ENCODE data around the gene COL20A1.
"Not testable (repeated sequence)": the region's sequence is repeated elsewhere in the genome, so short reads cannot be mapped to it uniquely, and the experiment has no call there.

Gene COL20A1

DNA sequence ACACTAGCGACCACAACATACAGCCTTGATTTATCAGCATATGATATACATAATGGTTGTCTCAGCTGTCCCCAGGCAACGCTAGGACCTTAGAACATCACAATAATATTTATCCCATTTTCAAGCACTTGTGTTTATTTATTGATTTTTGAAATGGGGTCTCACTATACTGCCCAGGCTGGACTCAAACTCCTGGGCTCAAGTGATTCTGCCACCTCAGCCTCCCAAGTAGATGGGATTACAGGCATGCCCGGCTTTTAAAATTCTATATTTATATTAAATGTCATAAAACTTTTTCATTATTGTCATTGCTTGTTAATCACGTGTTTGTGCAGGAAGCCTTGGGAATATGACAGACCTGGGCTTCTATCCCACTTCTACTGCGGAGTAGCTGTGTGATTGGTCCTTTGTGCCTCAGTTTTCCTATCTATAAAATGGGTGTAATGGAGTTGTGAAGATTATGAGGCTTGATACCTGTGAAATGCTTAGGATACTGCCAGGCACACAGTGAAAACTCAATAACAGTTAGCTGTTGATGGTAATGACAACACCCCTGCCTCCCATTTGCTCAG, 10.2 kb downstream of the COL20A1 start:
- Histone ChIP-seq H3K36me3 (ENCODE audit: control insufficient read depth, insufficient read depth, low read length) (no peaks in the 10 kb centered on the region), H3K9ac (ENCODE audit: low read depth, low read length) (no peak overlapping the region), H3K27me3 (ENCODE audit: control insufficient read depth, insufficient read depth, low read length) (no peaks in the 10 kb centered on the region), H3K9me3 (ENCODE audit: control insufficient read depth, insufficient read depth, low read length) (no peaks in the 10 kb centered on the region), H3K4me1 (ENCODE audit: control insufficient read depth, insufficient read depth, low read length) (no peaks in the 10 kb centered on the region), H3K27ac (ENCODE audit: low read depth, low read length) (no peak overlapping the region), H3K4me3 (ENCODE audit: low read depth, low read length) (no peak overlapping the region)

DNA sequence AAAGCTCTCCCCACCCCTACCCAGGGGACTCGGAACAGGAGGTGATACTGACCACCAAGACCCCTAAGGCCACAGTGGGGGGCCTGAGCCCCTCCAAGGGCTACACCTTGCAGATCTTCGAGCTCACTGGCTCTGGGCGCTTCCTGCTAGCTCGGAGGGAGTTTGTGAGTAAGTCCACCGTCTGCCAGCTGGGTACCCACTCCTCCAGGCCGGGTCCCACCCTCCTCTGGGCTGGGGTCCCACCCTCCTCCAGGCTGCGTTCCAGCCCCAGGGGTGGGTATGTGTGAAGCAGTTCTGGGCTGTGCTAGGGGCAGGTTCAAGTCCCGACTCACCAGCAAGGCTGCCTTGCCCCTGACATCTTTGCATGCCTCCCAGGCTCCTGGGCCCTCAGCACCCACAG, 12.4 kb downstream of the COL20A1 start:
- Histone ChIP-seq H3K9ac (ENCODE audit: low read depth, low read length) (no peak overlapping the region), H3K4me1 (ENCODE audit: control insufficient read depth, insufficient read depth, low read length) (no peaks in the 10 kb centered on the region), H3K36me3 (ENCODE audit: control insufficient read depth, insufficient read depth, low read length) (no peaks in the 10 kb centered on the region), H3K4me3 (ENCODE audit: low read depth, low read length) (no peak overlapping the region), H3K27ac (ENCODE audit: low read depth, low read length) (no peak overlapping the region), H3K9me3 (ENCODE audit: control insufficient read depth, insufficient read depth, low read length) (no peaks in the 10 kb centered on the region), H3K27me3 (ENCODE audit: control insufficient read depth, insufficient read depth, low read length) (no peaks in the 10 kb centered on the region)

- not testable (repeated sequence) for H3K4me3 ChIP-seq (ENCODE audit: low read depth, low read length); H3K9ac ChIP-seq (ENCODE audit: low read depth, low read length); H3K9me3 ChIP-seq (ENCODE audit: control insufficient read depth, insufficient read depth, low read length); H3K27ac ChIP-seq (ENCODE audit: low read depth, low read length); H3K36me3 ChIP-seq (ENCODE audit: control insufficient read depth, insufficient read depth, low read length); H3K27me3 ChIP-seq (ENCODE audit: control insufficient read depth, insufficient read depth, low read length); H3K4me1 ChIP-seq (ENCODE audit: control insufficient read depth, insufficient read depth, low read length)
Observed at GRCh38 chr20:63305933-63306672, 13.1 kb downstream of the COL20A1 start.

DNA sequence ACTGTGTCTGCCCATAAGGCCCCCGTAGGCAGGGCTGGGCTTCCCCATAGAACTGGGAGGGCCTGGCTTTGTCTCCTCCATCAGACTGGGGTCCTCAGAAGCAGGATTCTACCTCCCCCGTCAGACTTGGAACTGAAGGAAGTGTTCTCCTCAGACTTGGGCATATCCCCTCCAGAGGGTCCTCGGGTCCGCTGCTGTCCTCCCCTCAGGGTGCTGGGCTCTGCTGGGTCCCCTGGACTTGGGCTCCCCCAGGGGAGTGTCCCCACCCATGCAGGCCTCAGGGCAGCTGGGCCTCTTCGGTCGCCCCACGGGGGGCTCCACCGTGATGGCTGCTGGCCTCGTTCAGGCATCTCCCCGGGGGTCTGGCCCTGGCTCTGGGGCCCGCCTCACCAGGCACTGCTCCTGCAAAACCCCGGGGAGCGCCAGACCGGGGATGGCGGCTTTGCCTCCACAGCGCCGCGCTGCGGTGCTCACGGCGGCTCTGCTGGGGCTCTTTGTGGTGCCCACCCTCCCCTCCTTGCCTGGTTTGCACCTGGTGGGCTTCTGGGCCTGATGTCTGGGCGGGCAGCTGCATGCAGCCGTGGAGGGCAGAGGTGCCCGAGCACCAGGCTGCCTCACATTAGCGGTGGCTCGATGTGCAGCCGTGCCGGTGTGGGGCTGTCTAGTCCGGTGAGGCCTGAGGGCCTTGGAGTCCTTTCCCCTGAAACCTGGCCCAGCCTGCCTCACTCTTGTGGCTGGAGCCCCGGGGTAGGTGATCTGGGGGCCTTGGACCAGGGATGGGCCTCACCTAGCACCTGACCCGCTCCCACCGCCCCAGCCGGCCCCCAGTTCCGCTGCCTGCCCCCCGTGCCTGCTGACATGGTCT, 13.9 kb downstream of the COL20A1 start:
- no peaks in the 10 kb centered on the region for H3K36me3 ChIP-seq (ENCODE audit: control insufficient read depth, insufficient read depth, low read length)
- H3K4me1 ChIP-seq (ENCODE audit: control insufficient read depth, insufficient read depth, low read length), result no peaks in the 10 kb centered on the region
- H3K9me3 ChIP-seq (ENCODE audit: control insufficient read depth, insufficient read depth, low read length), result no peaks in the 10 kb centered on the region
- H3K4me3 ChIP-seq (ENCODE audit: low read depth, low read length), result no peak overlapping the region
- H3K27ac ChIP-seq (ENCODE audit: low read depth, low read length), result no peak overlapping the region
- H3K27me3 ChIP-seq (ENCODE audit: control insufficient read depth, insufficient read depth, low read length), result no peaks in the 10 kb centered on the region
- no peak overlapping the region for H3K9ac ChIP-seq (ENCODE audit: low read depth, low read length)

- Histone ChIP-seq H3K27me3 (ENCODE audit: control insufficient read depth, insufficient read depth, low read length) (no peaks in the 10 kb centered on the region), H3K27ac (ENCODE audit: low read depth, low read length) (no peak overlapping the region), H3K36me3 (ENCODE audit: control insufficient read depth, insufficient read depth, low read length) (no peaks in the 10 kb centered on the region), H3K4me1 (ENCODE audit: control insufficient read depth, insufficient read depth, low read length) (no peaks in the 10 kb centered on the region), H3K9me3 (ENCODE audit: control insufficient read depth, insufficient read depth, low read length) (no peaks in the 10 kb centered on the region), H3K9ac (ENCODE audit: low read depth, low read length) (no peak overlapping the region), H3K4me3 (ENCODE audit: low read depth, low read length) (no peak overlapping the region)
Observed at GRCh38 chr20:63307538-63308217, 14.7 kb downstream of the COL20A1 start.

- no peaks in the 10 kb centered on the region for H3K36me3 ChIP-seq (ENCODE audit: control insufficient read depth, insufficient read depth, low read length)
- H3K9me3 ChIP-seq (ENCODE audit: control insufficient read depth, insufficient read depth, low read length), result no peaks in the 10 kb centered on the region
- no peak overlapping the region for H3K27ac ChIP-seq (ENCODE audit: low read depth, low read length)
- no peak overlapping the region for H3K9ac ChIP-seq (ENCODE audit: low read depth, low read length)
- H3K4me3 ChIP-seq (ENCODE audit: low read depth, low read length), result no peak overlapping the region
- no peaks in the 10 kb centered on the region for H3K4me1 ChIP-seq (ENCODE audit: control insufficient read depth, insufficient read depth, low read length)
- H3K27me3 ChIP-seq (ENCODE audit: control insufficient read depth, insufficient read depth, low read length), result no peaks in the 10 kb centered on the region
Observed at GRCh38 chr20:63308218-63308911, 15.4 kb downstream of the COL20A1 start.

- Histone ChIP-seq H3K9me3 (ENCODE audit: control insufficient read depth, insufficient read depth, low read length) (no peaks in the 10 kb centered on the region), H3K27me3 (ENCODE audit: control insufficient read depth, insufficient read depth, low read length) (no peaks in the 10 kb centered on the region), H3K9ac (ENCODE audit: low read depth, low read length) (no peak overlapping the region), H3K27ac (ENCODE audit: low read depth, low read length) (no peak overlapping the region), H3K4me1 (ENCODE audit: control insufficient read depth, insufficient read depth, low read length) (no peaks in the 10 kb centered on the region), H3K4me3 (ENCODE audit: low read depth, low read length) (no peak overlapping the region), H3K36me3 (ENCODE audit: control insufficient read depth, insufficient read depth, low read length) (no peaks in the 10 kb centered on the region)
Observed at GRCh38 chr20:63309261-63310071, 16.5 kb downstream of the COL20A1 start.

DNA sequence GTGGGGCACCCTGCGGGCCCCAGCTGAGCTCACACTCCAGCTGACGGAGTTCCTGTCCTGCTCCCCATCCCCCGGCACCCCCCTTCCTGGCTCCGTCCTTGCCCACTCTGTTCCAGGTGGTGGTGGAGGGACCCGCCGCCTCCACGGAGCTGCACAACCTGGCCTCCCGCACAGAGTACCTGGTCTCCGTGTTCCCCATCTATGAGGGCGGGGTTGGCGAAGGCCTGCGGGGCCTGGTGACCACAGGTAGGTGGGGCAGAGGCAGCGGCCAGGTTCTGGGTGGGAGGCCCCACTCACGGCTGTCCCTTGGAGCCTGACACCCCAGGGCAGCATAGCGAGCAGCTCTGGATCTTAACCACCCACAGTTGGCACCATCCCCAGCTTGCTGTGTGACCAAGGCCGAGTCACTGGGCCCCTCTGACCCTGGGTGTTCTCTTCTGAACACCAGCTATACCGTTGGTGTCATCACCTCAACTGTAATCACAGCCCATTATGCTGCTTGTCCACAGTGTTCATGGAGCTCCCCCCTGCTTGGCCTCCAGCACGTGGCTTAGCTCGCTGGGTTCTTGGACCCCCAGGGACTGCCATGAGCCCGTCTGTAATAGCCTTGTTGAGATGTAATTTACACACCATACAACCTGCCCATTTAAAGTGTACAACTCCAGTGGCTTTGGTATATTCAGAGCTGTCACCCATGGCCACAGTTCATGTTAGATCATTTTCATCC, 17.4 kb downstream of the COL20A1 start:
- no peaks in the 10 kb centered on the region for H3K27me3 ChIP-seq (ENCODE audit: control insufficient read depth, insufficient read depth, low read length)
- H3K4me1 ChIP-seq (ENCODE audit: control insufficient read depth, insufficient read depth, low read length), result no peaks in the 10 kb centered on the region
- no peaks in the 10 kb centered on the region for H3K9me3 ChIP-seq (ENCODE audit: control insufficient read depth, insufficient read depth, low read length)

DNA sequence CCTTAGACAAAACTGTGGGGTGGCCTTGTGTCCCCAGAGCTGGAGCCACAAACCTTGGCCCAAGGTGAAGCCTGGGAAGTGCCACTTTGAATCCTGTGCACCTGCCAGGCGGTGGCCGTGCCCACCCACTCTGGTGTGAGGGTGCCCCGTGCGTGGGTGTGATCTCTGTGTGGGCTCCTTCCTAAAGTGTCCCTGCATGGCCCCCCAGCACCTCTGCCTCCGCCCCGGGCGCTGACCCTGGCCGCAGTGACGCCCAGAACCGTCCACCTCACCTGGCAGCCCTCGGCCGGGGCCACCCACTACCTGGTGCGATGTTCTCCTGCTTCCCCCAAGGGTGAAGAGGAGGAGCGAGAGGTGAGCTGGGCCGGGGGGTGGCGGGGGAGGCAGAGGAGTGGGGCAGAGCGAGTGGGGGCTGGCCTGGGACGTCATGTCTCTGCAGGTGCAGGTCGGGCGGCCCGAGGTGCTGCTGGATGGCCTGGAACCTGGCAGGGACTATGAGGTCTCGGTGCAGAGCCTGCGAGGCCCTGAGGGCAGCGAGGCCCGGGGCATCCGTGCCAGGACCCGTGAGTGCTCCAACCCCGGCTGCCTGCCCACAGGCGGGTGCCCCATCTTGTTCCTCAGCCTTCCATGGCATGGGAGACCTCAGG, 18.3 kb downstream of the COL20A1 start:
- Histone ChIP-seq H3K27ac (ENCODE audit: low read depth, low read length) (no peak overlapping the region), H3K4me1 (ENCODE audit: control insufficient read depth, insufficient read depth, low read length) (no peaks in the 10 kb centered on the region), H3K9me3 (ENCODE audit: control insufficient read depth, insufficient read depth, low read length) (no peaks in the 10 kb centered on the region), H3K27me3 (ENCODE audit: control insufficient read depth, insufficient read depth, low read length) (no peaks in the 10 kb centered on the region), H3K36me3 (ENCODE audit: control insufficient read depth, insufficient read depth, low read length) (no peaks in the 10 kb centered on the region), H3K9ac (ENCODE audit: low read depth, low read length) (no peak overlapping the region), H3K4me3 (ENCODE audit: low read depth, low read length) (no peak overlapping the region)

More for the DNA sequence above, 17.4 kb downstream of the COL20A1 start:
- no peak overlapping the region for H3K27ac ChIP-seq (ENCODE audit: low read depth, low read length)
- H3K4me3 ChIP-seq (ENCODE audit: low read depth, low read length), result no peak overlapping the region
- H3K36me3 ChIP-seq (ENCODE audit: control insufficient read depth, insufficient read depth, low read length), result no peaks in the 10 kb centered on the region
- no peak overlapping the region for H3K9ac ChIP-seq (ENCODE audit: low read depth, low read length)

Measured in HUES48 (cell line).